DND-41 (cell line): Measurements from ENCODE around the gene TTC28.

Experiments
- ATAC-seq: fragments of 200-7000 bp; cut with Tn5 transposase; 3 replicates; pipeline ENCODE4 v1.9.1; 2021; ENCODE audit warnings: low read depth; ENCODE audit not compliant: insufficient read depth
- DNase-seq: peaks from one replicate; pipeline ENCODE4 v3.0.0-alpha.2; 2020
- H2AFZ ChIP-seq: 2 replicates; pipeline ENCODE4 v1.6.0; 2012; ENCODE audit warnings: low read depth, low read length
- H3K27ac ChIP-seq: 2 replicates; pipeline ENCODE4 v1.5.1; 2012; ENCODE audit warnings: low read length, inconsistent platforms
- H3K27me3 ChIP-seq: fragments of 200-600 bp; sonication (generic); 2 replicates; pipeline ENCODE4 v1.6.0; 2012; ENCODE audit warnings: low read length, mild to moderate bottlenecking, inconsistent platforms; ENCODE audit not compliant: insufficient read depth, poor library complexity
- H3K36me3 ChIP-seq: 2 replicates; pipeline ENCODE4 v1.5.1; 2012; ENCODE audit warnings: low read length, inconsistent platforms; ENCODE audit not compliant: insufficient read depth
- H3K4me1 ChIP-seq: 2 replicates; pipeline ENCODE4 v1.5.1; 2012; ENCODE audit warnings: mild to moderate bottlenecking, low read length; ENCODE audit not compliant: insufficient read depth
- H3K4me2 ChIP-seq: 2 replicates; pipeline ENCODE4 v1.6.0; 2012; ENCODE audit warnings: mild to moderate bottlenecking, moderate library complexity, low read length, inconsistent platforms; ENCODE audit not compliant: insufficient read depth
- H3K4me3 ChIP-seq, 2 experiments: fragments of 200-600 bp in 1 of 2; shearing (Covaris generic) in 1 of 2; 2 replicates each; pipeline ENCODE4 v1.5.1; 2012 to 2016; ENCODE audit warnings: inconsistent platforms in 2 of 2, low read length in 2 of 2, mild to moderate bottlenecking in 2 of 2, low read depth in 1 of 2, moderate library complexity in 1 of 2
- H3K79me2 ChIP-seq: 2 replicates; pipeline ENCODE4 v1.6.0; 2012; ENCODE audit warnings: low read length, inconsistent platforms; ENCODE audit not compliant: insufficient read depth
- H3K9ac ChIP-seq: 2 replicates; pipeline ENCODE4 v1.6.0; 2012; ENCODE audit warnings: low read depth, mild to moderate bottlenecking, inconsistent platforms, low read length, moderate library complexity
- H3K9me3 ChIP-seq: 2 replicates; pipeline ENCODE4 v1.5.1; 2012; ENCODE audit warnings: low read length, moderate library complexity, mild to moderate bottlenecking, inconsistent platforms; ENCODE audit not compliant: insufficient read depth, severe bottlenecking
- H4K20me1 ChIP-seq: 2 replicates; pipeline ENCODE4 v1.6.0; 2012; ENCODE audit warnings: low read length; ENCODE audit not compliant: insufficient read depth
- CTCF ChIP-seq: IDR thresholded peaks from 2 replicates; pipeline ENCODE4 v1.5.1; 2012; ENCODE audit warnings: borderline replicate concordance, low read length, moderate library complexity, mild to moderate bottlenecking; ENCODE audit not compliant: poor library complexity, severe bottlenecking; ENCODE audit errors: extremely low read depth
- EZH2 ChIP-seq: IDR thresholded peaks from 3 replicates; pipeline ENCODE4 v1.6.1; 2012; ENCODE audit warnings: borderline replicate concordance, low read depth, mild to moderate bottlenecking, moderate library complexity, low read length, inconsistent platforms; ENCODE audit not compliant: severe bottlenecking

Gene TTC28

GRCh38 chr22:28506150-28506535, 173.5 kb downstream of the TTC28 start:
- H3K27me3 ChIP-seq = no peaks in the 10 kb centered on the region
- no peaks in the 10 kb centered on the region for H4K20me1 ChIP-seq
- TF ChIP-seq EZH2 (no peak), CTCF (no peak)
- H2AFZ ChIP-seq = 0 out of 2 replicates have a peak overlapping the region, but pooled peaks have one; percentile 36
- no peak overlapping the region for H3K4me3 ChIP-seq
- ATAC-seq (no peak), DNase-seq (no peak)
- H3K9me3 ChIP-seq = peaks cover 2% of the 10 kb centered on the region
- no peak overlapping the region for H3K4me2 ChIP-seq
- no peaks in the 10 kb centered on the region for H3K79me2 ChIP-seq
- H3K4me1 ChIP-seq = peaks cover 28% of the 10 kb centered on the region
- no peak overlapping the region for H3K9ac ChIP-seq
- no peaks in the 10 kb centered on the region for H3K36me3 ChIP-seq
- peak overlapping the region; percentile 63 for H3K27ac ChIP-seq

GRCh38 chr22:28505416-28506149, 174.1 kb downstream of the TTC28 start:
- peak overlapping the region; percentile 36; the same call in 1 of the 2 replicates for H2AFZ ChIP-seq
- no peak for DNase-seq
- peak overlapping the region; percentile 63 for H3K27ac ChIP-seq
- H3K4me1 ChIP-seq = peaks cover 34% of the 10 kb centered on the region
- no peak for TF ChIP-seq CTCF
- no peak for TF ChIP-seq EZH2
- H3K9ac ChIP-seq = no peak overlapping the region
- no peak overlapping the region for H3K4me3 ChIP-seq
- no peaks in the 10 kb centered on the region for H3K79me2 ChIP-seq
- H3K4me2 ChIP-seq = no peak overlapping the region
- no peaks in the 10 kb centered on the region for H3K27me3 ChIP-seq
- peaks cover 2% of the 10 kb centered on the region for H3K9me3 ChIP-seq
- H3K36me3 ChIP-seq = no peaks in the 10 kb centered on the region
- H4K20me1 ChIP-seq = no peaks in the 10 kb centered on the region
- no peak for ATAC-seq

GRCh38 chr22:28500006-28500405, 179.6 kb downstream of the TTC28 start:
- Histone ChIP-seq H3K4me3 (no peak overlapping the region), H3K27me3 (no peaks in the 10 kb centered on the region), H3K4me2 (peak overlapping the region; percentile 59), H4K20me1 (no peaks in the 10 kb centered on the region), H3K9ac (peak overlapping the region; percentile 38), H3K79me2 (no peaks in the 10 kb centered on the region), H3K27ac (peak overlapping the region; percentile 74), H3K9me3 (no peaks in the 10 kb centered on the region), H2AFZ (peak overlapping the region; percentile 37; the same call in 1 of the 2 replicates), H3K36me3 (no peaks in the 10 kb centered on the region), H3K4me1 (peaks cover 74% of the 10 kb centered on the region)
- TF ChIP-seq EZH2 (no peak), CTCF (no peak)
- peak; percentile 78 for ATAC-seq
- DNase-seq = no peak
